Activated CD8-positive, alpha-beta memory T cell treated with anti-CD3 and anti-CD28 coated beads for 4 hours (primary cell): ENCODE measurements around the gene CCL16.
"Not testable (repeated sequence)": the region's sequence is repeated elsewhere in the genome, so short reads cannot be mapped to it uniquely, and the experiment has no call there.

Source experiments
- DNase-seq, 2 donors: peaks; one replicate each; pipeline ENCODE4 v3.0.0-alpha.2; 2020; ENCODE audit warnings: low read depth in 2 of 2

CCL16 gene, protein sequence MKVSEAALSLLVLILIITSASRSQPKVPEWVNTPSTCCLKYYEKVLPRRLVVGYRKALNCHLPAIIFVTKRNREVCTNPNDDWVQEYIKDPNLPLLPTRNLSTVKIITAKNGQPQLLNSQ

GRCh38 chr17:35981246-35981645, at the start of gene CCL16:
Gene CCL16 (minus strand): TSS chr17:35981497. CDS start chr17:35981420, 77 bp downstream.
- DNase-seq, result no peak

- no peak for DNase-seq
These were observed 49.7 kb upstream of the CCL16 start for GRCh38 chr17:36030956-36031355.

DNA sequence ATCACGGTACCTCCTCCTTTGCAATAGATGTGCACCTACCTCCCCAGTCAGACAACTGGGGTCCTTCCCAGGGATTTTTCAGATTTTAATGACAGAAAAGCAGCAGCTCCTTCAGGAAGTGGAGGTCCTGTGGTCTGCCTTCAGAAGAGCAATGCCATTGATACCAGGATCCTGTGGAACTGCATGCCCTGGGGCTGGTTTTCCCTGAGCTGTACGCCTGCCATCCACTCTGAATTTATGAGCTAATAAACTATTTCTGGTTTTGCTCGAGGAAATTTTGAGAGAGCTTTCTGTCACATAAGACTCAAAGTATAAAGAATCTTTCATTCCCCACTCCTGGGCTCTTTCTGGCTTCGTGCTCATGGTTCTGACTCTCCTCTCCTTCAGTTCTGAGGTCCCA, 46.5 kb upstream of the CCL16 start:
- DNase-seq, result no peak

GRCh38 chr17:36024106-36024869, 43.0 kb upstream of the CCL16 start:
- no peak for DNase-seq

DNA sequence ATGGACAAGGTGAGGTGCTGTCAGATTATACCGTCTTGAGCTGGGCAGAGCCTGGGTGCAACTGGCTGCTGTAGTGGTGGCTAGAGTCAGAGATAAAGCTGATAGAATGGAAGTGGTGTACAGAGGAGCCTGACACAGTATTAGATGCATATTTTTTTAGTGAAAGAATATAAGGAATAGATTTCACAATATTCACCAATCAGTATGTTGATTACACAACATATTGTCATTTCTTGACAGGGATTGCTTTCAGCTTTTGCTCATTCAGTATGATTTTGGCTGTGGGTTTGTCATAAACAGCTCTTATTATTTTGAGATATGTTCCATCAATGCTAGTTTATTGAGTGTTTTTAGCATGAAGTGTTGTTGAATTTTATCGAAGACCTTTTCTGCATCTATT, 38.1 kb upstream of the CCL16 start:
- no peak for DNase-seq

DNA sequence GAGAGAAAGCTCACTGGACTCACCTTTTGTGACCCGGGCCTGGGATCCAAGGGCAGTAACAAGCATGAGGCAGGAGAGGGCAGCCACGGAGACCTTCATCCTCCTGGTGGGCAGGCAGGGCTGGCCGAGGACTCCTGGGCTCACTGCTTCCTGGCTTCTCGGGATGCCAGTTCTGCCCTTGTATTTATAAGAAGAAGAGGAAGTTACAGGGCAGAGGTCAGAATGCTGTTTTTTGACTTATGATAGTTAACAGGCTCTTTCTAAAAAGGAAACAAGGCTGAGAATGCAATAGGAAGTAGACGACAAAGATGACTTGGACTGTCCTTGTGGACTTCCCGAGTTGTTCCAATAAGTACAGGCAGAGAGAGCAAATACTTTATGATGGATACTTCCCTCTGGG, 36.5 kb upstream of the CCL16 start, which contains the start of gene CCL23:
CCL23 (minus strand) TSS at position 174 of the 400 bp plus-strand sequence; CDS start at position 99, 75 bp downstream.
- no peak for DNase-seq

DNA sequence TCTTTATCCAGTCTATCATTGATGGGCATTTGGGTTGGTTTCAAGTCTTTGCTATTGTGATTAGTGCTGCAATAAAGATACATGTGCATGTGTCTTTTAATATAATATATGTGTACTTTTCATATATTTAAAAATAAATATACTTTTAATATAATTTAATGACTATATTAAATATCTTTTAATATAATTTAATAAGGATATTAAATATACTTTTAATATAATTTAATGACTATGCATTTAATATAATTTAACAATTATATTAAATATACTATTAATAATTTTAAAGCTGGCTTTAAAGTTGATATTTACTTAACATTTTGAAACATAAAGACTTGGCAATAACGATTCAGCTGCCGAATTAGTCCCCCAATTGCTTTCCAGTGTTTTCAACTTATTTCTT, 35.3 kb upstream of the CCL16 start:
- no peak for DNase-seq

GRCh38 chr17:36015895-36016294, 34.6 kb upstream of the CCL16 start:
- DNase-seq, result not testable (repeated sequence)

- DNase-seq, result no peak
These were observed 33.6 kb upstream of the CCL16 start for GRCh38 chr17:36014946-36015345.

DNA sequence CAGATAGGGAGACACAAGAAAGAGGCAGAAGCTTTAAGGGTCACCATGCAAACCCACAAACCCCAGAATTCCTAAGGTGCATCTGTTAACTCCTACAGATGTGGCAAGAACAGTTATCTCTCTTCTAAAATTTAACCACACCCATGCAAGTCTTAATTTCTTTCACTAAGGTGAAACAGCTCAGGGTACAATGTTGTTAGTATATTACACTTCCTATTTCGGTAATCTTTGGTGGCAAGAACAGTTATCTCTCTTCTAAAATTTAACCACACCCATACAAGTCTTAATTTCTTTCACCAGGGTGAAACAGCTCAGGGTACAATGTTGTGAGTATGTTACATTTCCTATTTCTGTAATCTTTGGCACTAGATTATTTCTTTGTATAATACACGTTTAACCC, 29.9 kb upstream of the CCL16 start:
- no peak for DNase-seq

DNA sequence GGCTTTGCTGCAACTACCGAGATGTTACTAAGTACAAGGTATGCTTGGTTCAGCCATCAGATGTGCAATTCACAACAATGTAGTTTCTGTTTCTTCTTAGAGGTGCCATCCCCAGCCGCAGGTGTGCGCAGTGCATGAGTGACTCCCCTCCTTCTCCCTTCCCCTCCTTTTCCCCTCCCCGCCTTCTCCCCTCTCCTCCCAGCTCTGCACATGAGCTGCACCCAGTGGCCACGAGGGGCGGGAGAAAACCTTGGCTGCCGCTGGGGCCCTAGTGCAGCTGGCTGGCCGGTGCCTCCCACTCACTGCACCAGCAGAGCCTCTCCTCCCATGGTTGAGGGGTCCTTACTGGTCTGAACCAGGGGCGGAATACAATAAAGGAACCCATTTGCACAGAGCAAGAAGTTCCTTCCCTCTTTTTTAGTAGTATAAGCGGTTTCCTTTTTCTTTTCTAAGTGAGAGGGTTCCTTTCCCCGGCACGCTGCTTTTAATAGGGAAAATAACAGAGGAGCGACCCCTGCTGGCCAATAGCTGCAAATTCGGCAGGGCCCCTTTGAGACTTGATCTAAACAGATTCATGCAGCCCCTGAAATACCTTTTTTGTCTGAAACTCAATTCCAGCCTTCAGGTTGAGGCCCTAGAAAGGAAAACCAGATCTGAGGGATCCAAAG, 27.8 kb upstream of the CCL16 start:
- DNase-seq, result no peak

GRCh38 chr17:36004594-36005108, 23.4 kb upstream of the CCL16 start:
- no peak for DNase-seq

GRCh38 chr17:36002631-36003030, 21.3 kb upstream of the CCL16 start:
- DNase-seq, result no peak

DNA sequence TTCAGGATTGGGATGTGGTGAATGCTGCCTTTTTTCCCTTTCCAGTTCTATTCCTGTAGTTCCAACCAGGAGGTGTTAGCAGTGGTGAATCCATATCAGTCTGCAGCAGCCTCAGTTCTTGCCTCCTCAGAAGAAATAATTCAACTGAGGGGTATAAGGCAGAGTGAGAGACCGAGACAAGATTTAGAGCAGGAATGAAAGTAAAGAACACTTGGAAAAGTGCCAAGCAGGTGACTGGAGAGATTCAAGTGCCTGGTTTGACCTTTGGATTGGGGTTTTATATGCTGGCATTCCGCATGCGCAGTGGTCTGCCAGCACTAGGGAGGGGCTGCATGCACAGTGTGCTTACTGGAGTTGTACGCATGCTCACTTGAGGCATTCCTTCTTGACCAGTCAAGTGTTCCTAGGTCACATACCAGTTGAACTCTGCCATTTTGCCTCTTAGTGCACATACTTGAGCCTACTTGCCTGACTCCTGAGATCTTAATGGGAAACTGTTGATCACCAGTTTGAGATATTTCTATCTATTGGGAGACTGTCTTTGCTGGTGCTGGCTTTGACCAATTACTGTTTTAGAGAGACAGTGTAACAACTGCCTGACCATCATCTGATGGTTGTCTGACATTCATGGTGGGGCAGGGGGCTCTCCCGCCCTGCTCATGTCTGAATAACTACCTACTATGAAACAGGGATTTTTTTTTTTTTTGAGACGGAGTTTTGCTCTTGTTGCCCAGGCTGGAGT, 20.7 kb upstream of the CCL16 start:
- DNase-seq, result no peak

- DNase-seq, result no peak
These were observed 19.9 kb upstream of the CCL16 start, which contains the start of gene CCL15 for GRCh38 chr17:36001110-36001771. Gene CCL15 (minus strand): TSS chr17:36001553. CDS start chr17:36001492, 61 bp downstream.

DNA sequence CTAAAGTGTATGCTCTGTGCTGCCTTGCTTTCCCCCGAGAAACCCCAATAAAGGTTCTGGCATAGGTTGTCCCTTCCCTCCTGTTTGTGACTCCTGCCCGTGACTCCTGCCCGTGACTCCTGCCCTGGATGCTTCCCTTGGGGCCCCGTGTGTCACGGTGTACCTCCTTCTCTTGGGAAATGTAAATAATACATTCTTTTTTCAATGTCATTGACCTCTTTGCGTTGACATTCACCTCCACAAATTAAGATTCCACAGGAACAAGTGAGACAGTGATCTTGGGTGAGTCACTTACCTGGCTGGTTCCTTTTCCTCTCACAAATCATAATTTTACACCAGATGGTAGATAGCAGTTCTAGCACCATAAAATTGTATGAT, 19.4 kb upstream of the CCL16 start:
- DNase-seq, result no peak

GRCh38 chr17:35998756-35999155, 17.5 kb upstream of the CCL16 start:
- no peak for DNase-seq

DNA sequence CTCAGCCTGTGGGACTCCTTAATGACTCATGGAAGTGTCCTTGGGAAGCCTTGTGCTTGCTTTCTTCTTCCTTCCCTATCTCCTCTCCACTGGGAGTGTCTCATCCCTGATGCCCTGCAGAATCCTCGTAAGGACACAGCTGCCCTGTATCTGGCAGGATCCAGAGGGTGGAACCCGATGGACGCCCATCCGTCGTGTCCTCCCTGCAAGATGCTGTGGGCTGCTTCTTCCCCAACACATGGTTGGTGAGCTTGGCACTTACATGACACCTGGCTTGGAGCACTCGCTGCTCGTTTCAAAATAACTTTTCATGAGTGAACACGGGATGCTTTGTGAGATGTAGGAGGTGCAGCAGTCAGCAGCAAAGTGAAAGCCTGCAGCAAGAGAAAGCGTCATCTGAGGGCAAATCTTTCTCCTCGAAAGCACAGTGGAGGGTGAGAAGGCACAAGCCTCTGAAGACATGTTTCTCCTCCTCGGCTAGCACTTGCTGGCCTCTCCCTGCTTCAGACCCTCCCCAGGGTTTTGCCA, 16.8 kb upstream of the CCL16 start:
- no peak for DNase-seq

DNA sequence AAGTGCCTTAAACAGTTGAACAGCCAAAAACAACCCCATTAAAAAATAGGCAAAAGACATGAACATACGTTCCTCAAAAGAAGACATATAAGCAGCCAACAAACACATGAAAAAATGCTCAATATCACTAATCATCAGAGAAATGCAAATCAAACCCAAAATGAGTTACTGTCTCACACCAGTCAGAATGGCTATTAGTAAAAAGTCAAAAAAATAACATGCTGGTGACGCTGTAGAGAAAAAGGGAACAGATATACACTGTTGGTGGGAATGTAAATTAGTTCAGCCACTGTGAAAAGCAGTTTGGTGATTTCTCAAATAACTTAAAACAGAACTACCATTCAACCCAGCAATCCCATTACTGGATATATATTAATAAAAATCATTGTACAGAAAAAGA, 14.0 kb upstream of the CCL16 start:
- not testable (repeated sequence) for DNase-seq

- no peak for DNase-seq
These were observed 9.8 kb upstream of the CCL16 start for GRCh38 chr17:35991075-35991474.

DNA sequence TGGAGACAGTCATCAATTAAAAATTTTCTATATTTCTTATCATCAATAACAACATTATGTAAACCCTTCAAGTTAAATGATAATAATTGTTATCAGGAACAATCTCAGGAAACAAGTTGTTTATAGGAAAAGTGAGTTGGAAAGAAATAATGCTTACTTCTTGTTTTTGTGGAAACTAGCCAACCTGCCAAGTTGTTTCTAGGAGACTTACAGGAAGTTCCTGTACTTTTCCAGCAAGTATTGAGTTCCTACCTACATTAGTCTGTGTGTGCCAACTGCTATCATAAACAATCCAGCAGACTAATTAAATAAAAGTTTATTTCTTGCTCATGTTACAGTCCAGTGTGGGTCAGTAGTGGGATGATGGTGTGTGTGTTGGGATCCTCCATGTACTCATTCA, 6.9 kb upstream of the CCL16 start:
- DNase-seq, result no peak
